ENCODE data around the gene SLC39A7. TPM values are rescaled to one million over a fixed set of nuclear protein-coding genes. Genes with fewer than 3 reads are reported as not detected.

The SLC39A7 gene

DNA sequence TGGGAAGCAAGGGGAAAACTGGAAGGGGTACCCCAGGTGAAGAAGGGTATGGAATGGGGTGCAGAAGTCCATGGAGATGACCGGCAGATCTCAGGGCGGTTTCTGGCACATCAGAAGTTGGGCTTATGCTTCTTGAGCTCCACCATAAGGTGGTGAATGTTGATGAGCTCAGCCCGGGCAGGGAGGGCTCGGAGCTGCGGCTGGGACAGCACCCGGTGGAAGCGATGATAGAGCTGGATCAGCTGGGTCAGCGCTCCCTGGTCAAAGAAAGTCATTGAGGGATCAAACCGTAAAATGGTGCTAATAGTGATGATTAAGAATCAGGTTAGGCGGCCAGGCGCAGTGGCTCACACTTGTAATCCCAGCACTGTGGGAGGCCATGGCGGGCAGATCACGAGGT is 50.1 kb downstream of the SLC39A7 start:
- no peak overlapping the region for H2BK5ac ChIP-seq (ENCODE audit: low read depth, low read length, poor library complexity, severe bottlenecking)
- H3K14ac ChIP-seq (ENCODE audit: low read length in 2 of 2) = no peak overlapping the region
- H2BK120ac ChIP-seq (ENCODE audit: low read depth, low read length) = no peak overlapping the region
- H3K27me3 ChIP-seq (ENCODE audit: control insufficient read depth in 1 of 2, insufficient read depth in 1 of 2, low read length in 2 of 2) = no peaks in the 10 kb centered on the region
- H3K4me2 ChIP-seq (ENCODE audit: low read length, poor library complexity, severe bottlenecking) = no peak overlapping the region
- H3K23ac ChIP-seq (ENCODE audit: low read length in 2 of 2) = no peak overlapping the region
- no peak overlapping the region for H2AFZ ChIP-seq (ENCODE audit: low read depth, low read length)
- H3K79me1 ChIP-seq (replicated peaks; ENCODE audit: low read length, poor library complexity, severe bottlenecking) = peaks cover 12% of the 10 kb centered on the region
- H3K9ac ChIP-seq (ENCODE audit: low read length) = peak overlapping the region; percentile 97
- 97% methylated on average over 13 of the region's 13 CpGs for WGBS
- H2BK12ac ChIP-seq (ENCODE audit: low read length in 2 of 2) = peak overlapping the region in 1 of 2 experiments; percentile 60
- H3K36me3 ChIP-seq (ENCODE audit: control insufficient read depth in 1 of 2, insufficient read depth in 2 of 2, low read depth in 1 of 2, low read length in 2 of 2) = peaks cover 9 to 23% of the 10 kb centered on the region in 2 experiments
- H4K91ac ChIP-seq (ENCODE audit: low read length) = no peak overlapping the region
- peak overlapping the region; percentile 39 for H2AK5ac ChIP-seq (ENCODE audit: low read length, severe bottlenecking)
- no peaks in the 10 kb centered on the region for H3K9me3 ChIP-seq (ENCODE audit: control insufficient read depth, low read length)
- H3K27ac ChIP-seq (ENCODE audit: low read length, poor library complexity, severe bottlenecking) = peak overlapping the region; percentile 31
- H3K18ac ChIP-seq (ENCODE audit: low read depth in 1 of 2, low read length in 2 of 2) = peak overlapping the region; percentile 42 to 47
- no peak overlapping the region for H2BK15ac ChIP-seq (ENCODE audit: low read depth, poor library complexity, severe bottlenecking)
- H3K4me1 ChIP-seq (ENCODE audit: control insufficient read depth, insufficient read depth, low read depth, low read length) = peaks cover 14% of the 10 kb centered on the region
- no peak for DNase-seq
- peak overlapping the region in 1 of 2 experiments; percentile 89 for H3K4me3 ChIP-seq (ENCODE audit: insufficient read depth in 1 of 2, low read depth in 1 of 2, low read length in 2 of 2)
- no peak overlapping the region for H4K8ac ChIP-seq (ENCODE audit: low read length)
- H3K4ac ChIP-seq (ENCODE audit: low read depth in 1 of 2, low read length in 2 of 2) = peak overlapping the region in 1 of 2 experiments; percentile 53

GRCh38 chr6:33251395-33252012 is 50.8 kb downstream of the SLC39A7 start:
- Histone ChIP-seq H4K8ac (ENCODE audit: low read length) (no peak overlapping the region), H4K91ac (ENCODE audit: low read length) (no peak overlapping the region), H3K18ac (ENCODE audit: low read depth in 1 of 2, low read length in 2 of 2) (no peak overlapping the region), H2BK12ac (ENCODE audit: low read length in 2 of 2) (no peak overlapping the region), H2BK5ac (ENCODE audit: low read depth, low read length, poor library complexity, severe bottlenecking) (no peak overlapping the region), H3K4me1 (ENCODE audit: control insufficient read depth, insufficient read depth, low read depth, low read length) (peaks cover 14% of the 10 kb centered on the region), H3K36me3 (ENCODE audit: control insufficient read depth in 1 of 2, insufficient read depth in 2 of 2, low read depth in 1 of 2, low read length in 2 of 2) (peaks cover 9 to 26% of the 10 kb centered on the region in 2 experiments), H2AK5ac (ENCODE audit: low read length, severe bottlenecking) (no peak overlapping the region), H2BK15ac (ENCODE audit: low read depth, poor library complexity, severe bottlenecking) (no peak overlapping the region), H2AFZ (ENCODE audit: low read depth, low read length) (no peak overlapping the region), H3K23ac (ENCODE audit: low read length in 2 of 2) (no peak overlapping the region), H3K14ac (ENCODE audit: low read length in 2 of 2) (no peak overlapping the region), H3K79me1 (replicated peaks; ENCODE audit: low read length, poor library complexity, severe bottlenecking) (peaks cover 12% of the 10 kb centered on the region), H3K4me2 (ENCODE audit: low read length, poor library complexity, severe bottlenecking) (no peak overlapping the region), H3K27me3 (ENCODE audit: control insufficient read depth in 1 of 2, insufficient read depth in 1 of 2, low read length in 2 of 2) (no peaks in the 10 kb centered on the region), H2BK120ac (ENCODE audit: low read depth, low read length) (no peak overlapping the region), H3K4ac (ENCODE audit: low read depth in 1 of 2, low read length in 2 of 2) (no peak overlapping the region), H3K9me3 (ENCODE audit: control insufficient read depth, low read length) (no peaks in the 10 kb centered on the region), H3K9ac (ENCODE audit: low read length) (peak overlapping the region; percentile 51), H3K4me3 (ENCODE audit: insufficient read depth in 1 of 2, low read depth in 1 of 2, low read length in 2 of 2) (peak overlapping the region in 1 of 2 experiments; percentile 42), H3K27ac (ENCODE audit: low read length, poor library complexity, severe bottlenecking) (no peak overlapping the region)
- DNase-seq = peak; percentile 37
- WGBS = 93% methylated on average over 6 of the region's 6 CpGs

DNA sequence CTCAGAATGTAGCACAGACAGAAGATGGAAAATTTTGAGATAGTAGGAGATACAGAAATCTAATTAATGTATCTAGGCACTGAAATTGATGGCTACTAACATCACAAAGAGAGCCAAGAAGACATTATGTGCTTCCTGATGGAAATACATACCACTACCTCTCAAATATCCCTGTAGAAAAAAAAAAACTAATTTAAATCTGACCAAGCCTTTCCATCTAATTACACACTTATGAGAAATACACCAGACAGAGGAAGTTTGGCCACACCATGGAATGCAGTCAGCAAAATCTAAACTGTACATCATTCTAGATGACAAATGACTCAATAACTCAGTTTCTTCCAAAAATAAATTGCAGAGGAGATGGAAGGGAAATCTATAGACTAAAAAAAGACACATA is 52.1 kb downstream of the SLC39A7 start:
- Histone ChIP-seq H4K8ac (ENCODE audit: low read length) (no peak overlapping the region), H3K23ac (ENCODE audit: low read length in 2 of 2) (no peak overlapping the region)

More for the DNA sequence above, 52.1 kb downstream of the SLC39A7 start:
- no peak overlapping the region for H2AK5ac ChIP-seq (ENCODE audit: low read length, severe bottlenecking)
- H2BK15ac ChIP-seq (ENCODE audit: low read depth, poor library complexity, severe bottlenecking) = no peak overlapping the region
- no peak overlapping the region for H3K14ac ChIP-seq (ENCODE audit: low read length in 2 of 2)
- peak overlapping the region; percentile 10 for H3K9ac ChIP-seq (ENCODE audit: low read length)
- H3K18ac ChIP-seq (ENCODE audit: low read depth in 1 of 2, low read length in 2 of 2) = no peak overlapping the region
- H4K91ac ChIP-seq (ENCODE audit: low read length) = no peak overlapping the region
- no peak overlapping the region for H2BK5ac ChIP-seq (ENCODE audit: low read depth, low read length, poor library complexity, severe bottlenecking)
- no peak overlapping the region for H3K4ac ChIP-seq (ENCODE audit: low read depth in 1 of 2, low read length in 2 of 2)
- H3K27ac ChIP-seq (ENCODE audit: low read length, poor library complexity, severe bottlenecking) = no peak overlapping the region
- no peak overlapping the region for H3K4me2 ChIP-seq (ENCODE audit: low read length, poor library complexity, severe bottlenecking)
- H2BK12ac ChIP-seq (ENCODE audit: low read length in 2 of 2) = no peak overlapping the region
- H3K4me3 ChIP-seq (ENCODE audit: insufficient read depth in 1 of 2, low read depth in 1 of 2, low read length in 2 of 2) = no peak overlapping the region
- no peaks in the 10 kb centered on the region for H3K27me3 ChIP-seq (ENCODE audit: control insufficient read depth in 1 of 2, insufficient read depth in 1 of 2, low read length in 2 of 2)
- peaks cover 12% of the 10 kb centered on the region for H3K79me1 ChIP-seq (replicated peaks; ENCODE audit: low read length, poor library complexity, severe bottlenecking)
- peaks cover 14% of the 10 kb centered on the region for H3K4me1 ChIP-seq (ENCODE audit: control insufficient read depth, insufficient read depth, low read depth, low read length)
- H3K9me3 ChIP-seq (ENCODE audit: control insufficient read depth, low read length) = no peaks in the 10 kb centered on the region
- H2AFZ ChIP-seq (ENCODE audit: low read depth, low read length) = no peak overlapping the region
- DNase-seq = peak; percentile 14
- H3K36me3 ChIP-seq (ENCODE audit: control insufficient read depth in 1 of 2, insufficient read depth in 2 of 2, low read depth in 1 of 2, low read length in 2 of 2) = peaks cover 19 to 35% of the 10 kb centered on the region in 2 experiments
- H2BK120ac ChIP-seq (ENCODE audit: low read depth, low read length) = no peak overlapping the region

Small RNAs within 50 kb of the gene (small RNA-seq; reads per million reads assigned to genes)
- gene MIR219A1 (ENCODE audit: low read depth) (27.3 reads per million, percentile 88 among the genes with 10 or more reads in this experiment), gene RNY4P10 (ENCODE audit: low read depth) (not detected)
